Trophoblast cell (in vitro differentiated cells and primary cell): ENCODE data around the gene ASS1.

ENCODE experiments used
- DNase-seq, 2 donors: peaks; one replicate each; pipeline ENCODE4 v3.0.0-alpha.2; 2016
- H2AFZ ChIP-seq: 2 replicates; pipeline ENCODE4 v1.6.1; 2013; ENCODE audit warnings: low read length, moderate library complexity, mild to moderate bottlenecking; ENCODE audit not compliant: insufficient read depth, poor library complexity
- H2AK5ac ChIP-seq: 2 replicates; pipeline ENCODE4 v1.6.1; 2013; ENCODE audit warnings: mild to moderate bottlenecking, low read length
- H2BK120ac ChIP-seq: 2 replicates; pipeline ENCODE4 v1.6.1; 2013; ENCODE audit warnings: low read length, mild to moderate bottlenecking, moderate library complexity; ENCODE audit not compliant: insufficient read depth, poor library complexity
- H2BK12ac ChIP-seq: 2 replicates; pipeline ENCODE4 v1.6.1; 2013; ENCODE audit warnings: mild to moderate bottlenecking, low read length, moderate library complexity
- H2BK5ac ChIP-seq: 2 replicates; pipeline ENCODE4 v1.6.1; 2013; ENCODE audit warnings: low read length, low read depth, moderate library complexity, mild to moderate bottlenecking; ENCODE audit not compliant: poor library complexity
- H3K14ac ChIP-seq: 2 replicates; pipeline ENCODE4 v1.6.1; 2013; ENCODE audit warnings: mild to moderate bottlenecking, low read length
- H3K18ac ChIP-seq: 2 replicates; pipeline ENCODE4 v1.6.1; 2013; ENCODE audit warnings: mild to moderate bottlenecking, low read length
- H3K23ac ChIP-seq: 2 replicates; pipeline ENCODE4 v1.6.1; 2013; ENCODE audit warnings: low read length
- H3K27ac ChIP-seq: 2 replicates; pipeline ENCODE4 v1.5.1; 2013; ENCODE audit warnings: low read depth, mild to moderate bottlenecking, inconsistent platforms, low read length, moderate library complexity
- H3K27me3 ChIP-seq: 2 replicates; pipeline ENCODE4 v1.6.1; 2013; ENCODE audit warnings: inconsistent platforms, mild to moderate bottlenecking, low read length, moderate library complexity; ENCODE audit not compliant: insufficient read depth
- H3K36me3 ChIP-seq, 2 experiments: 1 replicate in 1 of 2; 2 replicates in 1 of 2; pipeline ENCODE4 v1.6.1; 2013; ENCODE audit warnings: low read length in 2 of 2, mild to moderate bottlenecking in 2 of 2, moderate library complexity in 1 of 2; ENCODE audit not compliant: insufficient read depth in 2 of 2, control insufficient read depth in 1 of 2
- H3K4ac ChIP-seq: 2 replicates; pipeline ENCODE4 v1.6.1; 2013; ENCODE audit warnings: low read depth, mild to moderate bottlenecking, low read length, moderate library complexity
- H3K4me1 ChIP-seq, 2 experiments: 1 replicate in 1 of 2; 2 replicates in 1 of 2; pipeline ENCODE4 v1.6.1; 2013; ENCODE audit warnings: low read length in 2 of 2, mild to moderate bottlenecking in 2 of 2, moderate library complexity in 1 of 2; ENCODE audit not compliant: insufficient read depth in 2 of 2, control insufficient read depth in 1 of 2
- H3K4me2 ChIP-seq: 2 replicates; pipeline ENCODE4 v1.6.1; 2013; ENCODE audit warnings: inconsistent platforms, mild to moderate bottlenecking, low read length, moderate library complexity
- H3K4me3 ChIP-seq: 2 replicates; pipeline ENCODE4 v1.5.1; 2013; ENCODE audit warnings: mild to moderate bottlenecking, low read depth, low read length, inconsistent platforms
- H3K79me1 ChIP-seq: one replicate; pipeline ENCODE4 v1.6.1; 2013; ENCODE audit warnings: low read length
- H3K79me2 ChIP-seq: 2 replicates; pipeline ENCODE4 v1.6.1; 2013; ENCODE audit warnings: low read length, mild to moderate bottlenecking; ENCODE audit not compliant: control insufficient read depth, insufficient read depth, poor library complexity
- H3K9ac ChIP-seq: 2 replicates; pipeline ENCODE4 v1.6.1; 2013; ENCODE audit warnings: mild to moderate bottlenecking, low read length
- H3K9me3 ChIP-seq: 2 replicates; pipeline ENCODE4 v1.6.1; 2013; ENCODE audit warnings: low read depth, mild to moderate bottlenecking, control low read depth, inconsistent platforms, low read length; ENCODE audit not compliant: insufficient read depth
- H4K12ac ChIP-seq: 2 replicates; pipeline ENCODE4 v1.6.1; 2013; ENCODE audit warnings: low read depth, mild to moderate bottlenecking, low read length, moderate library complexity
- H4K8ac ChIP-seq: 2 replicates; pipeline ENCODE4 v1.6.1; 2013; ENCODE audit warnings: low read depth, mild to moderate bottlenecking, low read length, moderate library complexity
- H4K91ac ChIP-seq: one replicate; pipeline ENCODE4 v1.6.1; 2013; ENCODE audit warnings: low read depth, mild to moderate bottlenecking, low read length, moderate library complexity
- WGBS: extraction: QIAGEN DNeasy Blood & Tissue Kit; methylation state at CpG from one replicate; pipeline ENCODE4 v1.1.7; 2013; ENCODE audit warnings: missing lambda C conversion rate; ENCODE audit not compliant: insufficient read length, insufficient coverage; ENCODE audit errors: extremely low coverage; 5-methylcytosine and 5-hydroxymethylcytosine counted together

The ASS1 gene

DNA sequence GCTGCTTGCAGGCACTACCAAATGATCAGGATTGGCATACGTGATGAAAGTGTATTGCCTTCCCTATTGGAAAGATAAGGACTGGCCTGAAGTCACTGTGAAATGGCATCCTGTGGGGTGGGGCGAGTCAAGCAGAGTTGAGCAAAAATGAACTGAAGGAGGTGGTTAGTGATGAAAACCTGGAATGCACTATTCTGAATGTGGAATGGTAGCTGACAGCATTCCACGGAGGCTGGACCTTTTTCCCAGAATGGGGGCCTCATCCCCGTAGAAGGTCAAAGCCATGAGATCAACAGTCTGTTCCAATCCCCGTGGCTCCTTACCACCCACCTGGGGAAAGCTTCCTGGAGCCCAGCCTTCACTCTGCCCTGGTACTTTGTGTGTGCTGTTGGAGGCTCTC is 37.7 kb downstream of the ASS1 start:
- no peak overlapping the region for H3K23ac ChIP-seq
- H3K18ac ChIP-seq = no peak overlapping the region
- no peak overlapping the region for H4K12ac ChIP-seq
- no peak overlapping the region for H3K4me3 ChIP-seq
- H3K79me1 ChIP-seq = peaks cover 2% of the 10 kb centered on the region
- no peak overlapping the region for H3K14ac ChIP-seq
- H3K27ac ChIP-seq = no peak overlapping the region
- no peaks in the 10 kb centered on the region for H3K4me1 ChIP-seq
- no peak overlapping the region for H2BK120ac ChIP-seq
- WGBS = no CpG with 5 or more reads among the region's 5 CpGs
- no peaks in the 10 kb centered on the region for H3K9me3 ChIP-seq
- H3K79me2 ChIP-seq = no peaks in the 10 kb centered on the region
- peak; percentile 68 to 88 for DNase-seq
- H3K9ac ChIP-seq = no peak overlapping the region
- no peak overlapping the region for H2AK5ac ChIP-seq
- no peak overlapping the region for H4K8ac ChIP-seq
- no peaks in the 10 kb centered on the region for H3K27me3 ChIP-seq
- peaks cover 0 to 3% of the 10 kb centered on the region in 2 experiments for H3K36me3 ChIP-seq
- no peak overlapping the region for H4K91ac ChIP-seq
- no peak overlapping the region for H3K4ac ChIP-seq
- H2AFZ ChIP-seq = no peak overlapping the region
- no peak overlapping the region for H2BK12ac ChIP-seq
- no peak overlapping the region for H2BK5ac ChIP-seq
- no peak overlapping the region for H3K4me2 ChIP-seq

DNA sequence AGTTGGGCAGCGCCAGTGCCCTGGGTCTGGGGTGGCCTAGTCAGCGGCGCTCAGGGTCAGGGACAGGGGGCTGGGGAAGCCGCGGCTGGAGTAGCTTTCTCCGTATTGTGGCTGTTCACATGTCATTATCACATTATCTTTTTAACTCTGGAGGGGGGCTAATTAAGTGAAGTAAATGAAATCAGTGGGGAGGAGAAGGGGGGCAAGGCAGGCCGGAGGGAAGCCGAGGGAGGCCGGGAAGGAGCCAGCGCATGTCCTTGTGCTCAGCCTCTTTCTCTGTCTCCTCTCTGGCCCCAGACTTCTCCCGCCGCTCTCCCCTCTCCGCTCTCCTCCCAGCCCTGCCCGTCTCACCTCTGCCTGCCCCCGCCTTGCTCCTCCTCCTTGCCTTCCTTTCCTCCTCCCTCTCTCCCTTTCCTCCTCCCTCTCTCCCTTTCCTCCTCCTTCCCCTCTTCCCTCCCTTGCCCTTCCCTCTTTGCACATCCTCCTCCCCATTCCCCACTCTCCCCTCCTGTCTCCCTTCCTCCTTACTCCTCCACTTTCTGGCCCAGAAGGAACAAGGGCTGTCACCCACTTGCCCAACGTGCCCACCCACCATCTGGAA is 38.7 kb downstream of the ASS1 start:
- no peak overlapping the region for H2BK120ac ChIP-seq
- H4K8ac ChIP-seq = no peak overlapping the region
- H3K9ac ChIP-seq = no peak overlapping the region
- no peak overlapping the region for H4K91ac ChIP-seq
- H3K14ac ChIP-seq = no peak overlapping the region
- no peak for DNase-seq
- peaks cover 2% of the 10 kb centered on the region for H3K79me1 ChIP-seq
- no peaks in the 10 kb centered on the region for H3K9me3 ChIP-seq
- H3K27me3 ChIP-seq = no peaks in the 10 kb centered on the region
- H3K4me2 ChIP-seq = no peak overlapping the region
- no peak overlapping the region for H2AFZ ChIP-seq
- H2BK5ac ChIP-seq = no peak overlapping the region
- H4K12ac ChIP-seq = no peak overlapping the region
- H3K4me1 ChIP-seq = no peaks in the 10 kb centered on the region
- H3K27ac ChIP-seq = no peak overlapping the region
- H3K79me2 ChIP-seq = no peaks in the 10 kb centered on the region
- no peak overlapping the region for H3K4ac ChIP-seq
- WGBS = no CpG with 5 or more reads among the region's 16 CpGs
- no peak overlapping the region for H2BK12ac ChIP-seq
- no peak overlapping the region for H3K18ac ChIP-seq
- no peak overlapping the region for H3K23ac ChIP-seq
- H2AK5ac ChIP-seq = no peak overlapping the region
- no peak overlapping the region for H3K4me3 ChIP-seq
- peaks cover 0 to 3% of the 10 kb centered on the region in 2 experiments for H3K36me3 ChIP-seq

DNA sequence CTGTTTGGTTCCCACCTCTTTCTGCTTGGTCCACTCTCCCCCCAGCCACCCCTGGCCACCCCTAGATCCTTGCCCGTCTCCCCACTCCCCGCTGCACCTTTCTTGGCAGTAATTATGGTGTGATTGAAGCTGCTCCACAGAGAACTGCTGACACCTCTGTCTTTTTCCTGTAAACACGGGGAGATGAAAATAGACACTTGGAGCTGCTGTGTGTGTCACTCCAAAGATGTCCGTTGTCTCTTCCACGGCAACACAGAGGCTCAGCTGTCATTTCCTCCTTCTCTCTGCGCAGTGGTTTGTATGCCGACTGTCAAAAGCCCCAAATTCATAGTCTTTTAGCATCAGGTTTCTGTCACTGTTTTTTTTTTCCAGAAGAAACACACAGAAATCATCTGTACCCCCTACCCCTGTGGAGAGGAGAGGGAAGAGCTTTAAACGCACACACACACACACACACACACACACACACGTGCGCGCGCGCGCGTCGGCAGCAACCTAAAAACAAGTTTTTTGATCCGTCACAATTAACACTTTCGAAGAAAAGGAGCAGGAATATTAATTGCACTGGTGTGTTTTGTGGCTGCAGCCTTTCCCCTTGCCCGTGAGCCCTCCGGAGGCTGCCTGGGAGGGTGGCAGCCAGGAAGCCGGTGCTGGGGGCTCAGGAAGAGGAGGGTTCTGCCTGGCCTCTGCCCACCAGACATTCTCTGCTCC is 39.8 kb downstream of the ASS1 start:
- Histone ChIP-seq H3K23ac (no peak overlapping the region), H3K9ac (no peak overlapping the region), H3K36me3 (peaks cover 0 to 5% of the 10 kb centered on the region in 2 experiments), H3K79me2 (no peaks in the 10 kb centered on the region), H3K4me3 (no peak overlapping the region), H2BK5ac (no peak overlapping the region), H3K27ac (no peak overlapping the region), H4K91ac (no peak overlapping the region), H3K4ac (no peak overlapping the region), H3K27me3 (no peaks in the 10 kb centered on the region), H4K8ac (no peak overlapping the region), H2BK12ac (no peak overlapping the region), H2BK120ac (no peak overlapping the region), H3K4me1 (no peaks in the 10 kb centered on the region), H3K9me3 (no peaks in the 10 kb centered on the region), H3K18ac (no peak overlapping the region), H4K12ac (no peak overlapping the region), H3K79me1 (peaks cover 2% of the 10 kb centered on the region), H3K14ac (no peak overlapping the region), H2AK5ac (no peak overlapping the region), H3K4me2 (no peak overlapping the region), H2AFZ (no peak overlapping the region)
- no CpG with 5 or more reads among the region's 21 CpGs for WGBS
- DNase-seq = no peak

DNA sequence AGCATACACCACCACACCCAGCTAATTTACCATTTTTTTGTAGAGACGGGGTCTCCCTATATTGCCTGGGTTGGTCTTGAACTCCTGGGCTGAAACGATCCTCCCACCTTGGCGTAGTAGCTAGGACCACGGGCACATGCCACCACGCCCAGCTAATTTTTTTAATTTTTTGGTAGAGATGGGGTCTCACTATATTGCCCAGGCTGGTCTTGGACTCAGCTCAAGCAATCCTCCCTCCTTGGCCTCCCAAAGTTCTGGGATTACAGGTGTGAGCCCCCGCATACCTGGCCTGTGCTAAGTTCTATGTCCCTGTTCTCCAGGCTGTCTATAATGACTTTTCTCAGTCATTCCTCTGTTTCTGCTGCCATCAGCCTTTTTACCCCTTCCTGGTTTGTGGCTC is 41.3 kb downstream of the ASS1 start:
- H3K14ac ChIP-seq = no peak overlapping the region
- H2AK5ac ChIP-seq = no peak overlapping the region
- H4K8ac ChIP-seq = no peak overlapping the region
- no peak overlapping the region for H3K4me3 ChIP-seq
- no peaks in the 10 kb centered on the region for H3K79me2 ChIP-seq
- no peak overlapping the region for H3K4ac ChIP-seq
- DNase-seq = no peak
- H3K4me2 ChIP-seq = no peak overlapping the region
- H2BK120ac ChIP-seq = no peak overlapping the region
- H3K23ac ChIP-seq = no peak overlapping the region
- H3K9me3 ChIP-seq = no peaks in the 10 kb centered on the region
- peaks cover 0 to 6% of the 10 kb centered on the region in 2 experiments for H3K36me3 ChIP-seq
- no peaks in the 10 kb centered on the region for H3K4me1 ChIP-seq
- no peak overlapping the region for H2BK12ac ChIP-seq
- WGBS = no CpG with 5 or more reads among the region's 6 CpGs
- H3K27me3 ChIP-seq = no peaks in the 10 kb centered on the region
- H4K91ac ChIP-seq = no peak overlapping the region
- H2BK5ac ChIP-seq = no peak overlapping the region
- H4K12ac ChIP-seq = no peak overlapping the region
- H3K9ac ChIP-seq = no peak overlapping the region
- no peak overlapping the region for H3K27ac ChIP-seq
- no peak overlapping the region for H2AFZ ChIP-seq
- H3K18ac ChIP-seq = no peak overlapping the region
- no peaks in the 10 kb centered on the region for H3K79me1 ChIP-seq
